HK-2 (cell line): Measurements from ENCODE around the gene SLC35A3.
A peak's percentile ranks its signal among the peaks of the same experiment; 100 is the strongest.
"Not testable (repeated sequence)": the region's sequence is repeated elsewhere in the genome, so short reads cannot be mapped to it uniquely, and the experiment has no call there.

Source experiments
- DNase-seq: peaks from one replicate; pipeline ENCODE4 v3.0.0-alpha.2; 2018; ENCODE audit not compliant: unreplicated experiment

The SLC35A3 gene

DNA sequence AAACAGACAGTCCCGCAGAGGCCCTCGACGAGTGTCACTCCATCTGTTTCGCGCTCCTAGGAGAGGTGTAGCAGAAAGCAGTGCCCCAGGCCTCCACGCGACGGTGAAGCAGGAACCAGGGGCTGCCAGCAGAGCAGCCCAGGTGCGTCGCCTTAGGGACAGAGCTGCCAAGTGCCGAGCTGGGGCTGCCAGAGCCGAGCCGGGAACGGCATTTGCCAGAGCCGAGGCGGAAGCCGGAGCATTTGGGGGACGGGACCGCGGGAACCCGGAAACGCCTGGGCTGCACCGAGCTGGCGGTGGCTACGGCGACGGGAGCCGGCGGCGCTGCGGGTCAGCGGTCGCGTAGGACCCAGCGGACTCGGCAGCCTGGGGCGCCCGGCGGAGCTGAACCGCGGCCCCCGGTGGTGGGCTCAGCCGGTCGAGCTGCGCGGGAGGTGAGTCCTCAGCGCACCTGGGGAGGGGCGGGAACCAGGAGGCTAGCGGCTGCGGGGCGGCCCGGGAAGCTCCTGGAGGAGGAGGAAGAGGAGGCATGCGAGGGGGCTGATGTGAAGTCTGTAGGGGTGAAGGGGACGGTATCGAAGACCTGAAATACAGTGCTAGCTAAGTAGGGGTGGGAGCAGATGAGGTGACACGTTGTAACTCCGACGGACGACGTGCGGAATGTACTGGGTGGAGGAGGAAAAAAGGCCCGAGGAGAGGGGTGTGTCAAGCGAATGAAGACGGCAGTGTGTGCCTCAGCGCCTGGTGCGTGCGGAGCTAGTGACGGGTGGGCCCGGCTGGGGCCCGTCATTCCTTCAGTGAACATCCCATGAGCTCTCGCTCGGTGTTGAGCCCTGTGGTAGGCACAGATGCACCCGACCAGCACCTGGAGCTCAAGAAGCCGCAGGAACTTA, at the start of gene SLC35A3:
SLC35A3 (plus strand) TSS at position 268 of the 893 bp plus-strand sequence. CDS start 23,559 bp downstream, outside the sequence.
- peak; percentile 88 for DNase-seq

DNA sequence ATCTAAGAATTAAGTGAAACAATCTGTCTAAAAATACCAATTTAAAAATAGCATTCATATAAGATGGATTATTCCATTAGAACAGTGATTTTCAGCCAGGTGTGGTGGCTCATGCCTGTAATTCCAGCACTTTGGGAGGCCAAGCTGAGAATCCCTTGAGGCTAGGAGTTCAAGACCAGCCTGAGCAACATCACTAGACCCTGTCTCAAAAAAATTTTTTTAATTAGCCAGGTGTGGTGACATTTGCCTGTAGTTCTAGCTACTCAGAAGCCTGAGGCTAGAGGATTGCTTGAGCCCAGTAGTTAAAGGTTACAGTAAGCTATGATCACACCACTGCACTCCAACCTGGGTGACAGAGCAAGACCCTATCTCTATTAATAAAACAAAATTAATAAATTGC, 35.0 kb upstream of the SLC35A3 start:
- no peak for DNase-seq

DNA sequence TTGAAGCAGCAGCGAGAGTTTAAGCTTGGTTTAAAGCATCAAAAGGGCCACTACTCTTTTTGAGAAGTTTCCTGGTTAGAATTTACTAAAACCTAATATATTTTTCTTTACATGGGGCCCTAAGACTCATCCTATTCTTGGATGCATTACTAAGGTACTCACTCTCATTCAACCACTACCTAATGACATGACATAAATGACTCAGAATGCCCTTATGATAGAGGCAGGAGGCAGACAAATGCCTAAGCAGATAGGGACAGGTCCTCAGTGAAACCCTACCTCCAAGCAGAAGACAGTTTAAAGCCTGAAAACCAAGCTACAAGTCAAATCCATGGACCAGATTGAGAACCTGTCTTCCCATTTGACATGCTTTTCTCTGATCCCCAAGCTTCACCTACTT, 34.3 kb upstream of the SLC35A3 start:
- no peak for DNase-seq

DNA sequence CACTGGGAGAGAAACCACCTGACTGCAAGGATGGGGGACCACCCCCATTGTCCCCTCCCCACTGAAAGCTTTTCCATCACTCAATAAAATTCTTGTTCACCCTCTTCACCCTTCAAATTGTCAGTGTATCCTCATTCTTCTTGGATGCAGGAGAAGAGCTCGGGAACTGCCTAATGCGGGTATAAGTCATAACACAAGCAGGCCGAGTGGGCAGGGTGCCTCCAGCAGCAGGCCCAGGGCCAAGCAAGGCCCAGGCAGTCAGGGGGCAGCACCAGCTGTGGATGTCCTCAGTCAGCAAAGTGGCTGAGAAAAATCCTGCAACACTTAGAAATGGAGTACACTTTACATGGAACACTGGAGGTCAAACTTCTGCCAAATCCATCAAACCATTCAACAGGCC, 33.7 kb upstream of the SLC35A3 start:
- DNase-seq, result no peak

DNA sequence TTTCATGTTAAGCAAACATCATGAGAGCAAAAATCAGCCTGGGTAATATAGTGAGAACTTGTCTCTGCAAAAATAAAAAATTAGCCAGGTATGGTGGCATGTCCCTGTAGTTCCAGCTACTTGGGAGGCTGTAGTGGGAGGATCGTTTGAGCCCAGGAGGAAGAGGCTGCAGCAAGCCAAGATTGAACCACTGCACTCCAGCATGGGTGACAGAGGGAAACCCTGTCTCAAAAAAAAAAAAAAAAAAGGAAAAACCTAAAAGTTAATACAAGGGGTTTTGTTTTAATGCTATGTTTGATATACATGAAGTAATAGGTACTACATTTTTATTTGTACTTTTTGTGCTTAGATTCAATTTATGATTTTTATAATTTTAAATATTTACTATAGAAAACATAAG, 27.1 kb upstream of the SLC35A3 start:
- DNase-seq, result no peak

DNA sequence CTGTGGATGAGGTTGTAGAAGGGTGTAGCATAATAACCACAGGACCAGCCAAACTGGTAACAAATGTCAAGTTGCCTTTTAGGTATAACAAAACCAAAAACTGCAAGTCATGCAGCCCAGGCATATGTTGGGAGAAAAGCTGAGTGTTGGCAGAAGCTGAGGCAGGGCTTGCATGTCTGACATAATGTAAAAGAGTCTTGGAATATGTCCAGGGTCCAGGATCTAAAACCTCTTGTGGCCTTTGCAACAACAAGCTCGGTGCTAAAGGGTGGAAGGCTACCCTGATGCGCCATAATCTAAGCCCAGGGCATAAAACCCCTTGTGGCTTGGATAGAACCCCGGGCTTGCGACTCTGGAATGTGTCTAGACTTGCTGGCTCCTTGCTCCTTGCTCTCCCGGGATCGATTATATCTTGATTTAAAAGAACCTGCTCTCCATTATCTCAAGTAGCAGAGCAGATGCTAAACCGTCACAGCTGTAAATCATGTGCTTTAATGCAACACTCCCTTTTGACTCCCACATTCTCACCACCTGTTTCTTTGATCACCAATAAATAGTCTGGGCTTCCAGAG, 26.5 kb upstream of the SLC35A3 start:
- no peak for DNase-seq

DNA sequence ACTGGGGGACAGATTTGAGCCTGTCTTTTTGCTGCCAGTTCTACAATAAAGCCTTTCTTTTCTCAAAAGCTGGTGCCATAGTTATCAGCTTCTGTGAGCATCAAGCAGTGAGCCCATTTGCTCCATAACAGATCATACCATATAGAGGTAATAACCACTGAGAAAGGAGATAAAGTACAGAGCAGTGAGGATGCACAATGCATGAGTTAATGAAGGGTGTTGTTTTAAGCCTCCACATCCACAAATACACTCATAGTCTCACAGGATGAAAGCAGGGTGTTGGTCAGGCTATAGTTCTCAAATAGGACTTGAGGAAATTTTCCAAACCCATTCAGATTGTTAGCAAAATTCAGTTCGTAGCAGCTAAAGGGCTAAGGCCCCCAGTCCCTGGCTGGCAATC, 25.6 kb upstream of the SLC35A3 start:
- no peak for DNase-seq

DNA sequence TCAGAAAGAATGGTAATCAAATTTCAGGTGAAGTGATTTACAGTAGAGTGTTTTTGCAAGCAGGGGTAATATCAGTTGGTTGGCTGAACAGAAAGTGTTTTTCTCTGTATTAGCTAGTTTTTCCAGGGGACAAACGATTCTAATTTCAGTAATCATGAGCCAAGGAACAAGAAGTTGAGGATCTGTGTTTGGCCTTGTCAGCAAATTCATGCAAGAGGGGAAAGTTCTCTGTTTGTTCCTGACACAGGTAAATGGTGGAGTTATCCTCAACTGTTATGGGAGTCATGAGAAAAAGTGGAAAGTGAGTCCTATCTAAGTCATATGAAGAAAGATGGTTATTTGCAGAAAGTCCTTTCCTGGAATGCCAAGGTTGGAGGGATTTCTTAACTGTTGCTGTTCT, 24.6 kb upstream of the SLC35A3 start:
- no peak for DNase-seq

DNA sequence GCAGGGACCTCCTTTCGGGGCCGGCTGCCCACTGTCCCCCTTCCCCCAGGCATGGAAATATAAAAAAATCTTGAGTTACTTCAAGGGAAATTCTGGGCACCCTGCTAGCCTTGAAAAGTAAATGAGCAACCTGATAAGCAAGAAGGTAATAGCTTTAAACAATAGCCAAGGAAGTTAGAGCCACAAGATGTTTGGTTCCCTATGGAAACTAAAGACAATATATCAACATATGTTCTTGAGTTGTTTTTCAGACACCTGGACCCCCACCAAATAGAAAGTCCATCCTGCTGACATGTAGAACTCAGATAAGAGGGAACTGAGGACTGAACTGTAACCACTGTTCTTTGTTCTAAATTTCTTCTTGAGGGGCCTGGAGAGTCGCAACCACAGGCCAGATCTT, 19.3 kb upstream of the SLC35A3 start:
- DNase-seq, result no peak

DNA sequence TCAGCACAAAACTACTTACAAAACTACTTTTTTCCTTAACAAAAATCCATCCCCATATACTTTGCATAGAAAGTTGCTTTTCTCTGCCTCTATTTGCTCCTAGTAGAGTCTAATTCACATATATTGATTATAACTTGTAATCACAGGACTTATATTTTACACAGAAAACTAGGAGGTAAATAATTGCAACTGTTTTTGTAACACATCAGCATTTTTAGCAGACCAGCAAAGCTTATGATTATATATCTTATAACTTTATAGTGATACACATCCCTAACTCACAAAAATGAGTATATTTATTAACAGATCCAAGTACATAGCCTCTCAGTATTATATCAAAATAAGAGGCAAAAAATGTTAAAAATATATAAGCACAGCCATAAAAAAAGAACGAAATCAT, 17.3 kb upstream of the SLC35A3 start:
- no peak for DNase-seq

DNA sequence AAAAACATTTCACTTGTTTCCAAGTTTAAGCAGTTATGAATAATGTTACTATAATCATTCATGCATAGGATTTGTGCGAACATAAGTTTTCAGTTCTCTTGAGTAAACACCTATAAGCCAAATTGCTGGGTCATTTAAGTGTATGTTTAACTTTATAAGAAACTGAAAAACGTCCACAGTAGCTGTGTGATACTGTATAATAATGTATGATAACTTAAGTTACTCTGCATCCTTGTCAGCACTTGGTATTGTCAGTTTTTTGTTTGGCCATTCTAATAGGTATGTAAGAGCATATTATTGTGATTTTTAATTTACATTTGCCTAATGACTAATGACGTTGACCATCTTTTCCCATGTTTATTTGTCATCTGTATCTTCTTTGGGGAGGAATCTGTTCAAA, 14.4 kb upstream of the SLC35A3 start:
- DNase-seq, result no peak

DNA sequence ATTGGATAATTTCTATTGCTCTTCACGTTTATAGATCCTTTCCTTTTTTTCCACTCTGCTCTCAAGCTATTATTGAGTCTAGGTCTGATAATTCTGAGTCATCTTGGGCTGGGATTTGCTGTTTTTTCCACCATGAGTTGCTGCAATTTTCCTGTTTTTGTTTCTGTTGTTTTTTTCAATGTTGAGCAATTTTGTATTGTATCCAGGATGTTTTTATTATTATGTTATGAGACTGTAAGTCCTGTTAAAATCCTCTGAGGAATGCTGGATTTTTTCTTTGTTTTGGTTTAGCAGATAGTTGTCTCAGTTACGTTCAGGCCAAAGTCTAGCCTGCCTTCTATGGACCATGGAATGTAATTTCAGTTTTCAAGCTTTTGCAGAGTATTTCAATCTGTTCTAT, 13.0 kb upstream of the SLC35A3 start:
- no peak for DNase-seq

DNA sequence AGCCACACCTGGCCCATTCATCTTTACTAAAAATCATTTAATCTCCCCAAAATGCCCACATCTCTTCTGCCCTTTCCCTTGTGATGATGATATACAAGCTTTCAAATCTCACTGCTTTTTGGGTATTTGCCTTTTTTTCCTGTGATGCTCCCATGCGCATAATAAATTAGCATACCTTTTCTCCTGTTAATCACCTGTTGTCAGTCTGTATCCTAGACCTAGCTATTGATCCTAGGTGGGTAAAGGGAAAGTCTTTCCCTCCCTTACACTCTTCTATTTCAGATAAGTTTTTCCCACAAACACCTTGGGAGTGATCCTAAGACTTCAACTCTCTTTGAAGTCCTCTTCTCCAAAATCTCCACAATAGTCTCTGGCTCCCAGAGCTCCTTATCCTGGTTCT, 12.0 kb upstream of the SLC35A3 start:
- DNase-seq, result no peak

DNA sequence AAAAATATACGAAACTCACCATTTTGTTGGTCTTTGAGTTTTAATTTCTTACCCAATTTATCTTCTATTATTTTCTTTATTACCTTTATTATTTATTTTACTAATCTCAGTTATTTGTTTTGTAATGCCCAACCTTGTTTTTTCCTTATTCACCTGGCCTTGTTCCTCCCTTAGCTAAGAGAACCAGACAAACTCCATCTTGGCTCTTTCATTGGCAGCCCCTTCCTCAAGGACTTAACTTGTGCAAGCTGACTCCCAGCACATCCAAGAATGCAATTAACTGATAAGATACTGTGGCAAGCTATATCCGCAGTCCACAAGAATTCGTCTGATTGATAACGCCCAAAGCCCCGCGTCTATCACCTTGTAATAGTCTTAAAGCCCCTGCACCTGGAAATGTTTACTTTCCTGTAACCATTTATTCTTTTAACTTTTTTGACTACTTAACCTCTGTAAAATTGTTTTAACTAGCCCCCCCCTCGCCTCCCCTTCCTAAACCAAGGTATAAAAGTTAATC, 10.5 kb upstream of the SLC35A3 start:
- DNase-seq, result not testable (repeated sequence)

DNA sequence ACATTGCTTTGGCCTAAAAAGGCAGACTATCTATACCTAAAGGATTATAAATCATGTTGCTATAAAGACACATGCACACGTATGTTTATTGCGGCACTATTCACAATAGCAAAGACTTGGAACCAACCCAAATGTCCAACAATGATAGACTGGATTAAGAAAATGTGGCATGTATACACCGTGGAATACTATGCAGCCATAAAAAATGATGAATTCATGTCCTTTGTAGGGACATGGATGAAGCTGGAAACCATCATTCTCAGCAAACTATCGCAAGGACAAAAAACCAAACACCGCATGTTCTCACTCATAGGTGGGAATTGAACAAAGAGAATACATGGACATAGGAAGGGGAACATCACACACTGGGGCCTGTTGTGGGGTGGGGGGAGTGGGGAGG, 9.5 kb upstream of the SLC35A3 start:
- not testable (repeated sequence) for DNase-seq

DNA sequence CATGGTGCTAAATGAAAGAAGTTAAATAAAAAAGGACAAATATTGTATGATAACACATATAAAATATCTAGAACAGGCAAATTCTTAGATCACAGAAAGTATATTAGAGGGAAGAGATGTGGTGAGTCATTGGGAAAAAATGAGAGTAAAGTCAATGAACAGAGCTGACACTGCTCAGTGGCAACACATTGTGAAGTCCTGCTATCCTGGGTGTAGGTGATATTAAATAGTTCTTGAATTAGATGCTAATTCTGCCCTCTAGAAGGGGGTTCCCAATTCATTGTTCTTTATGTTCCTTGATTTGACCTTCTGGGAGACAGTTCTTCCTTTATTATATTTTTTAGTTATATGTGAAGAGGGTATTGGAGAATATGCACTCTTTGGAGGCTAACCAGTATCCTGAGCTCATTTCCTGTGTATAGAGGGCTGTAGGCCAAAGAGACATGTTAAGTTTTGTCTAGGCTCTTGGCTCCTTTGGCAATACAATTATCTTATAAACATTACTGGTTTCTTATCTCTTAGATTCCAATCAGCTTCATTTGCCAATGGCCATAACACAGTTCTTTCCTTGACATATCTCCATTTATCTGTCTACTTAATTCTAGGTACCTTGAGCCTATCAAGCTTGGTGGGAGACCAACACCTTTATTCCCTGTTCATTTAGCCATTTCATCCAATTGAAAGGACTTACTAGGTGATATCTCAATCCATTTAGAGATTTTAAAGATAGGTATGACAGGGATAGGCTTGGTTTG, 6.6 kb upstream of the SLC35A3 start:
- DNase-seq, result no peak

DNA sequence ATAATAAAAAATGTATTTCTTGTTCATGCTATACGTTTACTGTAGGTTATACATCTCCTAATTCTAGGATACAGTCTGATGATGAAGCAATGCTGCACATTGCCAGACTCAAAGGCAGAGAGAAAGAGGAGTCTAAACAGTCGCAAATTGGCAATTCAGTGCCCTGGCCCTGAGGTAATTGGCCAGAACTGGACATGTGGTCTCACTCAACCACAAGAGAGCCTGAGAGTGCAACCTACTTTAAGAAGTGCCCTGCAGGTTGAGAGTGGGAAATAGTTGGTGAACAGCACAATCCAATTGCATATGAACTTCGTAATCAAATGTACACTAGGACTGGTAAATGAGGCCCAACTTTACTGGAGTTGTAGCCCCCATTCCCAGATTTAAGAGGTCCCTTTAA, 5.0 kb upstream of the SLC35A3 start:
- no peak for DNase-seq

DNA sequence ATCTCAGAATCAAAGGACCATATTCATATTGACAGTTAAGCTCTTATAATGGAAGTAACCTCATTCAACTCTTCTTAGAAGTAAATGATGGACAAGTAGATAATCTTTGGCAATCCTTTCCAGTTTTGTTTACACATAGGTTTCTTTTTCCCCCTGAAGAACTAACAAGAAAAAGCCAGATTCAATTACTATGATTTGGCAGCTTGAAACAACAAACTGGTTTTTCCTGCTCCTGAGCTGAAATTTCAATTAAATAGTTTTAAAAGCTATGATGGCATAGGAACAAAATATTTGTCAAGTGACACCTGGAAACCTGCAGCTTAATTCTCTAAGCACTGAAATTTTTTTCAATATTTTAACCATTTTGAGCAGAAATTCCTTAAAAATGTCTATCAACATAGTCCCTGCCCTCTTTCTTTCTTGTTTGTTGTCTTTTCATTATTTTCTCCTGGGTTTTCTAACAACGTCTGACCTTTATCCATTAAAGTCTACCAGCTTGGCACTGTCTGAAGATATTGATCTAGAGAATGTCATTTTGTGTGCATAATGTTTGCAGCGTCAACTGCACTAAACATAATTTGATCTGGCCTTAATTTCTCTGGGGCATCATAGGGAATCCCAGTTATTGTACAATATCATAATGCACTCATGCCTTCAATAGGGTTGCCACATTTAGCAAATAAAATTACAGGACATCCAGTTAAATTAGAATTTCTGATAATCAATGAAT, 4.0 kb upstream of the SLC35A3 start:
- no peak for DNase-seq

DNA sequence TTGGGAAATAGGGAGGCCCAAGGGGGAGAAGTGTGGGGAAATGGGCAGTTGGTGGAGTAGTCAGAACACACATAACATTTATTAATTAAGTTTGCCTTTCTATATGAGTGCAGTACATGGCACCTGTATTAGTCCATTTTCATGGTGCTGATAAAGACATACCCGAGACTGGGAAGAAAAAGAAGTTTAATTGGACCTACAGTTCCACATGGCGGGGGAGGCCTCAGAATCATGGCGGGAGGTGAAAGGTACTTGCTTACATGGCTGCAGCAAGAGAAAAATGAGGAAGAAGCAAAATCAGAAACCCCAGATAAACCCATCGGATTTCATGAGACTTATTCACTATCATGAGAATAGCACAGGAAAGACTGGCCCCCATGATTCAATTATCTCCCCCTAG, 1.6 kb upstream of the SLC35A3 start:
- DNase-seq, result no peak

DNA sequence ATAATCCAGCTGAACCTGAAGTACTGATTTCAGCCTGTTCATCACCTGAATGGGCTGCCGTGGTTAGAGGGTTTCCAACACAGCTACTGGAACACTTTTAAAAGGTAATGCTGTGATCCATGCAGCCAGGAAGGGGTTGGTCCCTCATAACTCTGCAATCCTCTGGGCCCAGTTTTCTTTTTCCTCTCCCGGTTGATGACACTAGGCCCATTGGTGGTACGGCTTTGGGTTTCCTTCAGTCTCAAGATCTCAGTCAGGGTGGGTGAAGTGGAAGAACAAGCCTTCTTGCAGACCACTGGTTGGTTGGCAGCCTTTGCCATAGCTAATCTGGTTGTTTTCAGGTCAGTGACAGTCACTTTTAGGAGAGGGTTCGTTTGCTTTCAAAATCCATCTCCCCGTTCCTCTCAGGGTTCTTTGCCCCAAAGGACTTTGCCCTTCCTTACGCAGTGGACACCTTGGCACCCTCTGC, 502 bp upstream of the SLC35A3 start:
- DNase-seq, result no peak

DNA sequence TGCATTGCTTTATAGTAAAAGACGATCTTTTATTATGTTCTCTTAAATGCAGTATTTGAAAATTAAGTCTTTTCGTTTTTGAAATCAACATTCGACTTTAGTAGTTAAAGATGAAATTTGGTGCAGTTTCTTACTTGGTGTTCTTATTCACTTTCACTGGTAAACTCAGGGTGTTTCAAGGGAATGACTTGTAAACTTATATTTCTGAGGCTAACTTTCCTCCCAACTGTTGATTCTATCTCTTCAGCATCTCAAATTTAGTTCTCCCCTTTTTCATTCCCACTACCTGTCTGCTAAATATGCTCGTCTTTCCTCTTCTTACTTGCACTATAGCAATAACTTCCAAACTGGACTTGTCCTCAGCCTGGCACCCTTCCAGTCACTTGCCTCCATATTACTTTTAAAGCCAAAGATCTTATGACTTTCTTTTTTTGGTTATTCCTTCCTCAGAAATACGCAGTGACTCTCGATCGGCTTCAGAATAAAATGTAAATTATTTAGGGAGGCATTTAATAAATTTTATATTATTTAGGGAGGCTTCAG, 988 bp downstream of the SLC35A3 start:
- DNase-seq, result no peak
